GM10266 (cell line): ENCODE results near the gene SLC9A9.
"Not testable (repeated sequence)": the region's sequence is repeated elsewhere in the genome, so short reads cannot be mapped to it uniquely, and the experiment has no call there.

Experiments used
- DNase-seq: peaks from one replicate; pipeline ENCODE4 v3.0.0; 2012; ENCODE audit errors: extremely low spot score
- CTCF ChIP-seq: IDR thresholded peaks from 2 replicates; pipeline ENCODE4 v1.5.1; 2012; ENCODE audit warnings: mild to moderate bottlenecking, low read depth; ENCODE audit not compliant: control insufficient read depth, insufficient read depth; ENCODE audit errors: missing control alignments

The SLC9A9 gene

GRCh38 chr3:143810166-143810952 lies 37.9 kb downstream of the SLC9A9 start:
- no peak for DNase-seq
- no peak for TF ChIP-seq CTCF

DNA sequence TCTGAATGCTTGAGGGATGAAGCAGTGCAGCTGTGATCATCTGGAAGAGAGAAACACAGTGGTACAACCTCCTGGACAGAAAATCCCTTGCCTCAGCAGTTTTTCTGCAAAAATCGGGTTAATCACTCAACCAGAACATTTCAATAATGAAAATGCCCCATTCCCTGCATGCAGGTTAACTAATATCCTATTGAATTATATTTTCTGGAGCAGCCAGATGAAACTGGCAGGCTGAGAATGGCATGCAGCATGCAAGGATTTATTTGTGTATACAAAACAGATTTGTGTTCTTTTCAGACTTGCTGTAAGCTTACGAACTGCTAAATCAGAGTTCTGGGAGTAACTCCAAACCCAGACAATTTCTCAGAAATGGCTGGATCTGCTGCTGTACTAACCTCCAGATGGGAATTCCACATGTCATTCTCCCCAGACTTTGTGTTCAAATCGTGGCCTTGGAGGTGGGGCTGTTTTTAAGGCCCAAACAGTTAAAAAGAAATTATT lies 39.1 kb downstream of the SLC9A9 start:
- TF ChIP-seq CTCF, result no peak

DNA sequence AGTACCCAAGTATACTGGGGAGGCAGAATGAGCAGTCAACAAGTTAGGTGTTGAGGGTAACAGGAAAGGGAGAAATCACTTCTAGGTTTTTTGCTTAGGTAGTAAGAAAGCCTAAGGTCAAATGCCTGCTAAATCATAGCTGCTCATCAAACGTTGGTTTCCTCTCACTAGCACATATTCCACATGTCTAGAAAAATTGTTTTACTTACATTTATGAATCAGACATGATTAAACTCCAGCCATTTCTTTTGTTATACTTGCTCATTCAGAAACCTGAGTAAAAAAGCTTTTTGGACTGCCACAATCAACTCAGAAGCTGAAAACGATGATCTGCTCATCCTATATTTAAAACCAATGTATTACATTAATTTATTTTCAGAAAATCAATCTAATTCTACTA lies 40.2 kb downstream of the SLC9A9 start:
- no peak for DNase-seq
- no peak for TF ChIP-seq CTCF

More for the DNA sequence above, 39.1 kb downstream of the SLC9A9 start:
- no peak for DNase-seq

GRCh38 chr3:143806038-143806437 lies 42.2 kb downstream of the SLC9A9 start:
- DNase-seq, result no peak
- TF ChIP-seq CTCF, result no peak

- not testable (repeated sequence) for DNase-seq
These were observed 42.8 kb downstream of the SLC9A9 start for GRCh38 chr3:143805476-143805875.

- DNase-seq, result not testable (repeated sequence)
These were observed 47.2 kb downstream of the SLC9A9 start for GRCh38 chr3:143801046-143801445.

GRCh38 chr3:143798151-143798550 lies 50.1 kb downstream of the SLC9A9 start:
- not testable (repeated sequence) for DNase-seq

DNA sequence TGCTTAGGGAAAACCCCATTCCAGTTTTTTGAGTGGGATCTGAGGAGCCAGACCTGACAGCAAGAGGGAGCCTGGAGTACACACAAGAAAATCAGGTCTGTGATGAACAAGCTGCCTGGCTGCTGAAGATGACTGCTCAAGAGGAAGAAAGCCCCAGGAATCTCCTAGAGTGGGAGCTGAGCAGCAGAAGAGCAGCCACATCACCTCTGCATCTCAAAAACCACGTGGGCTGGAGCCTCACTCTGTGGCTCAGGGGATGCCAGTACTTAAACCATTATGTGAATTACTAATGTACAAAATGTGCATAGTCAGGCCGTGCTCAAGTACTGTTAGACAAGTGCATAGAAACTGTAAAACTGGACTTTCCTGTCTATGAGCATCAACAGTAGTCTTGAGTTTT lies 52.4 kb downstream of the SLC9A9 start:
- DNase-seq, result no peak
- TF ChIP-seq CTCF, result no peak

DNA sequence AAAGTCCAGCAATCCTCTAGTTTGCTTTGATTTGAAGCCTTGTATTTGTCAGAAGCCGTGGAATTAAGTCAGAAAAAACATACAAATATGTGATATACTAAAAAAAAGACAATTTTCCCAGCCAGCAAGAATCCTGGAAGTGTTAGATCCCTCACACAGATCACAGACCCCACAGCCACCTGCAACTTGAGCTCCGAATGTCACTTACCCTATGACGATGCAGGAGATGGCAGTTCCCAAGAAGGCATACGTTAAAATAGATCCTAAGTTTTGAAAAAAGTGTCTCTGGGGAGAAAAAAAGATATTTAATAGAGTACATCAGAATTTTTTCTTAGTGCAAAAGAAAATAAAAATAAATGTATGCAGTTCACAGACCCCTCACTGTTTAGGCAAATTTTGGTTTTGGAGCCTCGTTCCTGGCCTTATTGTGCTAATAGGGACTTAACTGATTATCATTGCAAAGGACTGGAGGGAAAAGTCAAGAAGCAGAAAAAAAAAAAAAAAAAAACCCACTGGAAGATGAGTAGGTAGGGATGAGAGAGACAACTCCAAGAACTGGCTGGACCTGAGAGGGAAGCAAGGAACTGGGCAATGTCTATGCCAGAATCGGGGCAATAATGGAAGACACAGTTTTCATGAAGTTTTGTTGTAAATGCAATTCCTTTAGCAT lies 53.3 kb downstream of the SLC9A9 start:
- TF ChIP-seq CTCF, result no peak
- DNase-seq, result no peak
